IPS DF 19.7 (cell line): Measurements from ENCODE around the gene CLDN5.
"Not testable (repeated sequence)": the region's sequence is repeated elsewhere in the genome, so short reads cannot be mapped to it uniquely, and the experiment has no call there.

Source experiments
- DNase-seq: peaks from one replicate; pipeline ENCODE4 v3.0.0-alpha.2; 2013; ENCODE audit warnings: low read depth, low spot score

CLDN5 gene

GRCh38 chr22:19548427-19548826 is 24.2 kb upstream of the CLDN5 start:
- DNase-seq = not testable (repeated sequence)

DNA sequence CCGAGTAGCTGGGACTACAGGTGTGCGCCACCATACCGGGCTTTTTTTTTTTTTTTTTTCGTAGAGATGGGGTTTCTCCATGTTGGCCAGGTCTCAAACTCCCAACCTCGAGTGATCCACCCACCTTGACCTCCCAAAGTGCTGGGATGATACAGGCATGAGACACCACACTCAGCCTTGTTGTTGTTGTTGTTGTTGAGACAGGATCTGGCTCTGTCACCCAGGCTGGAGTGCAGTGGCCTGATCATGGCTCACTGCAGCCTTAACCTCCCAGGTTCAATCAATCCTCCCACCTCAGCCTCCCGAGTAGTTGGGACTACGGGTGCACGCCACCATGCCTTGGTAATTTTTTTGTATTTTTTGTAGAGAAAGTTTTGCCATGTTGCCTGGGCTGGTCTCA is 23.4 kb upstream of the CLDN5 start:
- no peak for DNase-seq

GRCh38 chr22:19546680-19547079 is 22.5 kb upstream of the CLDN5 start:
- no peak for DNase-seq

- no peak for DNase-seq
Measured at GRCh38 chr22:19545935-19546207, 21.7 kb upstream of the CLDN5 start.

GRCh38 chr22:19543970-19544708 is 19.9 kb upstream of the CLDN5 start:
- no peak for DNase-seq

DNA sequence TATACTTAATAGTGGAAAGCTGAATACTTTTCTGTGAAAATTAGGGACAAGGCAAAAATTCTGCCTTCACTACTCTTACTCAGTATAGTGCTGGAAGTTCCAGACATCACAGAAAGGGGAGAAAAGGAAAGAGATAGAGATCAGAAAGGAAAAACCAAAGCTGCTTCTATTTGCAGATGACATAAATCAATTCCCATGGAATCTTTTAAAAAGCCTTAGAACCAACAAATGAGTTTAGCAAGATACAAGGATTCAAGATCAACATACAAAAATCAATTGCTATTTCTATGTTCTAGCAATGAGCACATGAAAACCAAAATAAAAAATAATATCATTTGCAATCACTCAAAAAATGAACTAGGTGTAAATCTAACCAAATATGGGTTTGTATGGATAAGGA is 16.2 kb upstream of the CLDN5 start:
- no peak for DNase-seq

GRCh38 chr22:19537941-19538488 is 13.8 kb upstream of the CLDN5 start:
- DNase-seq = no peak

GRCh38 chr22:19536564-19536963 is 12.4 kb upstream of the CLDN5 start:
- no peak for DNase-seq

- DNase-seq = no peak
Measured at GRCh38 chr22:19535001-19535400, 10.8 kb upstream of the CLDN5 start.

DNA sequence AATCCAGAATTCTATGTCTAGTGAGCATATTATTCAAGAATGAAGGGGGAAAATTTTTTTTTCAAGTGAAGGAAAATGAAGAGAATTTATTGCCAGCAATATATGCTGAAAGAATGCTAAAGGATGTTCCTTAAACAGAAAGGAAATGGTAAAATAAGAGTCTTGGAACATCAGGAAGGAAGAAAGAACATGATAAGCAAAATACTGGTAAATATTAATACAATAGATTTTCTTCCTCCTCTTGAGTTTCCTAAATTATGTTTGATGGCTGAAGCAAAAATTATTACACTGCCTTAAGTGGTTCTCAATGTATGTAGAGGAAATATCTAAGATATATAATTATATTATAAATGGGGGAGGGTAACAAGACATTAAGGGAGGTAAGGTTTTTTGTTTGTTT is 9.6 kb upstream of the CLDN5 start:
- DNase-seq = no peak

DNA sequence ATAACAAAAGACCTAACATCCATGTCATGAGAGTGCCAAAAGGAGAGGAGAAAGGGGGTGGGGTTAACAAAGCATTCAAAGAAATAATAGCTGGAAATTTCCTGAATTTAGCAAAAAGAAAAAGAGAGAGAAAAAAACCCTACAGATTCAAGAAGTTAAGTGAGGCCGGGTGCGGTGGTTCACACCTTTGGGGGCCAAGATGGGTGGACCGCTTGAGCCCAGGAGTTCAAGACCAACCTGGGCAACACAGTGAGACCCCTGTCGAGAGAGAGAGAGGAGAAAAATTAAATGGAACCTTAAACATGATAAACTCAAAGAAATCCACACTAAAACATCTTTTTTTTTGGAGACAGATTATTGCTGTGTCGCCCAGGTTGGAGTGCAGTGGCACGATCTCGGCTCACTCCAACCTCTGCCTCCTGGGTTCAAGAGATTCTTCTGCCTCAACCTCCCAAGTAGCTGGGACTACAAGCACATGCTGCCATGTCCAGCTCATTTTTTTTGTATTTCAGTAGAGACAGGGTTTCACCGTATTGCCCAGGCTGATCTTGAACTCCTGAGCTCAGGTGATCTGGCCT is 8.9 kb upstream of the CLDN5 start:
- DNase-seq = no peak

GRCh38 chr22:19531327-19531726 is 7.1 kb upstream of the CLDN5 start:
- DNase-seq = not testable (repeated sequence)

GRCh38 chr22:19530751-19531150 is 6.5 kb upstream of the CLDN5 start:
- DNase-seq = no peak

- no peak for DNase-seq
Measured at GRCh38 chr22:19529811-19530210, 5.6 kb upstream of the CLDN5 start.

DNA sequence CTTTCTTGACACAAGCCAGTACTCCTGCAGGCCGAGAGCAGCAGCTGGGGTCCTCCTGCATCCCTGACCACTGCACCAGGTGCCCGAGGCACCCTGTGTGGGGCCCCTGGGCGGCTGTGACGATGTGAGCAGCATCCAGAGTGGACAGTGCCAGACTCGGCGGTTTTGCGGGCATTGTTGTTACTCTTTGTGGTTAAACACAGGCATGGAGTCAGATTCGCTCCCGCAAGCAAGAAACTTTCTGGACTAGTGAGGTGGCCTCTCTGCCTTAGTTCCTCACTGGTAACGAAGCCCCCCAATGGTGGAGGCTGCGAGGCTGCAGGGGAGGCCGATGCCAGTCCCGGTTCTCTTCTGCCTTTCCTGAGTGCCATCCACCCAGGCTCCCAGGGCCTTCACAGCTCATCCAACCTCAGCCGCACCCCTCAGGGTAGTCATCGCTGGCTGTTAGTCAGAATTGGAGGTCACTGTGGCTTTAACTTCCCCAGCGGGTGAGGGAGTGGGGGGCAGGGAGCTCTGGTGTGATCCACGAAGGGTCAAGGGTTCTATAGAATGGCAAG is 3.7 kb upstream of the CLDN5 start:
- no peak for DNase-seq

- DNase-seq = no peak
Measured at GRCh38 chr22:19527321-19527721, 3.1 kb upstream of the CLDN5 start.

- DNase-seq = no peak
Measured at GRCh38 chr22:19526702-19527111, 2.5 kb upstream of the CLDN5 start.

DNA sequence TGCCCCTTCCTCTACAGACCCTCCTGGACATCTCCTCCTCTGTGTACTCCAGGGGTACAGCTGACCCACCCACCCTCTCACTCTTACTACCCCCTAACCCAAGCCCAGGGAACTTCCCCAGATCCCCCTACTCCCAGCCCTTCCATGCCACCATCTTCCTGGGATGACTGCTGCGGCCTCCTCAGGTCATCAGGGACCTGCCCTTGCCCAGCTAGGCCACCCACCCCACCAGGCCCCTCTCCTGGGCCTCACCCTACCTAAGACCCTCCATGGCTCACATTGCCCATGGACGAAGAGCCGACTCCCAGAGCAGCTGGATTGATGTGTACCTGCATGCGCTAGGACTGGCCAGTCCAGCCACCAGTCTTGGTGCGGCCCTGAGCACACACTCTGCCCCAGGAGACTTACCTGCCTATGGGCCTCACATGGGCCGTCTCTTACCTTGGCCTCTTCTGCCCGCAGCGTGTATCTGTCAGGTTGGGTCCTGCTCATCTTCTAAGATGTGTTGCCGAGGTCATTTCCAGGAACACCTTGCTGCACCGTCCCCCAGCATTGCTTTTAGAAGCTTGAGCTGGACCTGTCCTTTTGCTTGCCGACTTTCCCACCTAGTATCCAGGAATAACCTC is 2.0 kb upstream of the CLDN5 start:
- no peak for DNase-seq

- DNase-seq = no peak
Measured at GRCh38 chr22:19525666-19526065, 1.5 kb upstream of the CLDN5 start.

DNA sequence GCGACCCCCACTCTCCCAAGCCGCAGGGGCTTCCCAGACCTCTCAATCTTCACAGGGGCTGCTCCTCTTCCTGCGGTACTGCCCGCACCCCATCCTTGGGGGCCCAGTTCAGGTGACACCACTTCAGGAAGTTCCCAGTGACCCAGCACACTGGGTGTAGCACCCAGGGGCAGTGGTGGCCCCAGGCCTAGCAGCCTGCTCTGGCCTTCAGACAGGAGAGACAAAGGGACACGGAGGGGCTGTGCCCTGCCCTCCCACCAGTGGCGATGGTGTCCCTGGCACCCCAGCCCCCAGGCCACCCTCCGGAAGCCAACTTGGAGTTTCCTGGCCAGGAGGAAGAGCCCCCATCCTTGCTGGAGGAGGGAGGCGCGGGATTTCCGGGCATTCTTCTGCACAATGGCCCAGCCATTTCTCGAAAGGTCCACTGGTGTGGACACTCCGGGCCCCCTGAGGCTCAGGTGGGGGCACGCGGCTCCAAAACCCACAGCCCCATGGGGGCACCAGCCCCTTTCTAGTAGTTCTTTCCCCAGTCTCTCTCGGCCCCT is 978 bp upstream of the CLDN5 start:
- no peak for DNase-seq

DNA sequence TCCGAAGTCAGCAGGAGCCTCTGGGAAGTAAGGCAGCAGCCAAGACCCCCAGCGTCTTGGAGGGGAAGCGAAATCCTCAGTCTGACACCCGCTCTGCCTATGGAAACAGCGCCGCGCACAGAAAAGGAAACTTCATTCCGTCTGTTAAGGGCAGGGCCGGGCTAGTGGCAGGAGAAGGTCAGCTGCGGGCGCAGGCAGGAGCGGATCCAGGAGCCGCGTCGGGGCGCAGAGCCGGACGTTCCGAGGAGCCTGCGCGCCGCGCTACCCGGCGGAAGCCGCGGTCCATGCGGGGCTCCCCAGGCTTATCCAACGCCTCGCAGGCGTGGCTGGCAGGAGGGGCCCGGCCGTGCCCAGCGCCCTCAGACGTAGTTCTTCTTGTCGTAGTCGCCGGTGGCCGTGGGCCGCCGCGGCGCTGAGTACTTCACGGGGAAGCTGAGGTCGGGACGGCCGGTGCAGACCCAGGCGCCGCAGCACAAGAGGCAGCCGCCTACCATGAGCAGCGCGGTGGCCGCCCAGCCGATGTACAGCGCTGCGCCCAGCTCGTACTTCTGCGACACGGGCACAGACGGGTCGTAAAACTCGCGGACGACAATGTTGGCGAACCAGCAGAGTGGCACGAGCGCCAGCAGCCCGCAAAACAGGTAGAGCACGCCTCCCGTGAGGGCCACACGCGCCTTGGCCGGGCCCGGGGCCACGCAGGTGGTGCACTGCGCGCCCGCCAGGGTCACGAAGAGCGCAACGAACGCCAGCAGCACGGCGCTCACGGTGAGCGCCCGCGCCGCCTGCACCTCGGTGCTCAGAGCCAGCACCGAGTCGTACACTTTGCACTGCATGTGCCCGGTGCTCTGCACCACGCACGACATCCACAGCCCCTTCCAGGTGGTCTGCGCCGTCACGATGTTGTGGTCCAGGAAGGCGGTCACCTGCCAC is 705 bp downstream of the CLDN5 start:
- no peak for DNase-seq

DNA sequence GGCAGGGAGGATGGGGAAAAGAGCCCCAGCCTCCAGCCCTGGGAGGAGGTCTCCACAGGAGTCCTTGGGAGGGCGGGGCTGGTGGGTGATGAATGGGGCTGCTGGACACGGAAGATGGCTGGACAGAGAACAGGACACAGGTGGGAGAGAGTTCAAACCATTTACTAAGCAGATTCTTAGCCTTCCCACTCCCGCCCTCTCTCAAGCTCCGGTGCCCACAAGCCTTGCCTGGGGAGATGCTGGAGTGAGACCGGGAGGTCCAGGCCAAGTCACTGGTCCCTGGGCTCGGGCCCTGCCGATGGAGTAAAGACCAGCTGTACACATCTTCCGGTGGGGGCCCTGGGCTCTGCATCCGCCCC is 1.4 kb downstream of the CLDN5 start:
- DNase-seq = no peak
